ENCODE data around the gene SNX3. TPM values are rescaled to one million over a fixed set of nuclear protein-coding genes. Genes with fewer than 3 reads are reported as not detected.

SNX3 gene
- total RNA-seq, 1 experiment from 2014 or later, result 171 TPM

Other genes starting within 250 kb of the SNX3 start
- gene OSTM1, start 186.3 kb downstream of the SNX3 start, total RNA-seq (2014; rRNA removed; shearing (Covaris generic)), result 29.5 and 41.1 TPM in 2 replicates
- gene NR2E1, start 95.0 kb downstream of the SNX3 start, total RNA-seq (2014; rRNA removed; shearing (Covaris generic)), result 1.6 and 2.1 TPM in 2 replicates
- 3.5 and 6.9 TPM in 2 replicates for gene AFG1L, start 34.0 kb upstream of the SNX3 start, total RNA-seq (2014; rRNA removed; shearing (Covaris generic))

Data from Daoy (cell line).